GM20000 (cell line): ENCODE data around the gene MIF.
"Not testable (repeated sequence)": the region's sequence is repeated elsewhere in the genome, so short reads cannot be mapped to it uniquely, and the experiment has no call there.

ENCODE experiments used
- DNase-seq: peaks from one replicate; pipeline ENCODE4 v3.0.0; 2012; ENCODE audit warnings: low spot score
- TF ChIP-seq, protein P1 (sequence below): IDR thresholded peaks from 2 replicates; pipeline ENCODE4 v1.5.1; 2012; ENCODE audit warnings: mild to moderate bottlenecking, control low read depth; ENCODE audit errors: extremely low read depth, missing control alignments

MIF gene

DNA sequence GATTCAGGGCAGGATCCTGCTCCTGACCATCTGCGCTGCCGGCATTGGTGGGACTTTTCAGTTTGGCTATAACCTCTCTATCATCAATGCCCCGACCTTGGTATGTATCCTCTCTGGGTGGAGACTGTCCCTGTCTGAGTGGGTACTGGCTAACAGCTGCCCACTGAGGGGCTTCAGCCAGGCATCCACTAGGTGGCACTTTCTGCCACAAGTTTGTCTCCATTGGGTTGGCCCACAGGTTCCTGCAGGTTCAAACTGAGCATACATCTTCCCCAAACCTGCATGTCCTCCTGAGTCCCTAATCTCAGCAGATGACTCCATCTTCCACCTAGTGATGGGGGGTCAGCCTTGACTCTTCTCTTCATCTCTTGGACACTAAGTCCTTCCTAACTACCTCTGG is 32.1 kb upstream of the MIF start:
- peak; percentile 70 for DNase-seq
- TF ChIP-seq, protein P1, sequence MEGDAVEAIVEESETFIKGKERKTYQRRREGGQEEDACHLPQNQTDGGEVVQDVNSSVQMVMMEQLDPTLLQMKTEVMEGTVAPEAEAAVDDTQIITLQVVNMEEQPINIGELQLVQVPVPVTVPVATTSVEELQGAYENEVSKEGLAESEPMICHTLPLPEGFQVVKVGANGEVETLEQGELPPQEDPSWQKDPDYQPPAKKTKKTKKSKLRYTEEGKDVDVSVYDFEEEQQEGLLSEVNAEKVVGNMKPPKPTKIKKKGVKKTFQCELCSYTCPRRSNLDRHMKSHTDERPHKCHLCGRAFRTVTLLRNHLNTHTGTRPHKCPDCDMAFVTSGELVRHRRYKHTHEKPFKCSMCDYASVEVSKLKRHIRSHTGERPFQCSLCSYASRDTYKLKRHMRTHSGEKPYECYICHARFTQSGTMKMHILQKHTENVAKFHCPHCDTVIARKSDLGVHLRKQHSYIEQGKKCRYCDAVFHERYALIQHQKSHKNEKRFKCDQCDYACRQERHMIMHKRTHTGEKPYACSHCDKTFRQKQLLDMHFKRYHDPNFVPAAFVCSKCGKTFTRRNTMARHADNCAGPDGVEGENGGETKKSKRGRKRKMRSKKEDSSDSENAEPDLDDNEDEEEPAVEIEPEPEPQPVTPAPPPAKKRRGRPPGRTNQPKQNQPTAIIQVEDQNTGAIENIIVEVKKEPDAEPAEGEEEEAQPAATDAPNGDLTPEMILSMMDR, result peak; percentile 78

DNA sequence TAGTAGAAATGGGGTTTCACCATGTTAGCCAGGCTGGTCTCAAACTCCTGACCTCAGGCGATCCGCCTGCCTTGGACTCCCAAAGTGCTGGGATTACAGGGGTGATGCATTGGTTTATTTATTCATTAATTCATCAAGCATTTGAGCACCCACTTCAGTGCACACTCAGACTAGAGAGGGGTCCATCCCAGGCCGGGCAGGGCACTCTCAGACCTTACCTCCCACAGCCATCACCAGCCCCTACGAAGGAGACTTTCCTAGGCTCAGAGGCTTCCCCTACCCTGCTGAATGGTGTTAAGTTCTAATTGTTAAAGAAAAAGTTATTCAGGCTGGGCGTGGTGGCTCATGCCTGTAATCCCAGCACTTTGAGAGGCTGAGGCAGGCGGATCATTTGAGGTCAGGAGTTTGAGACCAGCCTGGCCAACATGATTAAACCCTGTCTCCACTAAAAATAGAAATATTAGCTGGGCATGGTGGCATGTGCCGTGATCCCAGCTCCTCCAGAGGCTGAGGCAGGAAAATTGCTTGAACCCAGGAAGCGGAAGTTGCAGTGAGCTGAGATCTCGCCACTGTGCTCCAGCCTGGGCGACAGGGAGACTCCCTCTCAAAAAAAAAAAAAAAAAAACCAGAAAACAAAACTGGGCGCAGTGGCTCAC is 29.6 kb upstream of the MIF start:
- DNase-seq, result not testable (repeated sequence)

DNA sequence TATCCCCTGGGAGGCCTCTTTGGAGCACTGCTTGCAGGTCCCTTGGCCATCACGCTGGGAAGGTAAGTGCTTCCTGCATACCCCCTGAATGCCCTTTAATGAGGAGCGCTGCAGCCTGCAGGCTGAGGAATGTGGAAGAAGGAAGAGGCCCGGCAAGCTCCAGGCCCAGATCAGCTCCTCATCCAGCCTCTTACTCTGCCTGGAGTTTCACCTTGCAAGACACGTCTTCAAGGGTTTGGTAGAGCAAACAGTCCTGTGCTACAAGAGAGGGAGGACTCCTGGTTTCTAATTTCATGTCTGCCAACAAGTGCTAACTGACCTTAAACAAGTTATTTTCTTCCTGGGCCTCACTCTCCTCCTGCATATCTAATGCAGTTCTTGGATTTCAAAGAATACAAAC is 25.6 kb upstream of the MIF start:
- TF ChIP-seq, protein P1, result no peak

DNA sequence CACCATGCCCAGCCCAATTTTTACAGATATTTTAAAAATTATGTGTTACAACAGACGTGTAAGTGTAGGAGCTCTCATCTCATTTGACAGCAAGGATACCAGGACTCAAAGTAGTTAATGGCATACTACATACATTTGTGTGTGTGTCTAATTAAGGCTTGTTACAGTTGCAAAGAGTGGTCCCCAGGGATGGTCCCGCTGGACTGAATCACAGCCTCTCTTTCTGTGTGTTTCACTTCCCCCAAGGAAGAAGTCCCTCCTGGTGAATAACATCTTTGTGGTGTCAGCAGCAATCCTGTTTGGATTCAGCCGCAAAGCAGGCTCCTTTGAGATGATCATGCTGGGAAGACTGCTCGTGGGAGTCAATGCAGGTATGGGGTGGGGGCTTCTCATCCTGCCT is 19.3 kb upstream of the MIF start:
- no peak for DNase-seq
- TF ChIP-seq, protein P1, result no peak

More for the DNA sequence above, 25.6 kb upstream of the MIF start:
- no peak for DNase-seq

DNA sequence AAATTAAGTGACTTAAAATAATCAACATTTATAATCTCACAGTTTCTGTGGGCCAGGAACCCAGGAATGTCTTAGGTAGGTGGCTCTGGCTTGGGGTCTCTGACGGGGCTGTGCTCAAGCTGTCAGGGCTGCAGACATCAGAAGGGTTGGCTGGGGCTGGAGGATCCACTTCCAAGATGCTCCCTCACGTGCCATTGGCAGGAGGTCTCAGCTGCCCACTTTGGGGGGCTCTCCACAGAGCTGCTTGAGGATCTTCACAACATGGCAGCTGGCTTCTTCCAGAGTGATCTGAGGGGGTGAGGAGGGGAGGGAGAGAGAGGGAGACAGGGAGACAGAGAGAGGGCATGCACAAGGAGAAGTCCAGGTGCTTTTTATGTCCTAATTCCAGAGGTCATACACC is 18.4 kb upstream of the MIF start:
- DNase-seq, result no peak
- TF ChIP-seq, protein P1, result no peak

DNA sequence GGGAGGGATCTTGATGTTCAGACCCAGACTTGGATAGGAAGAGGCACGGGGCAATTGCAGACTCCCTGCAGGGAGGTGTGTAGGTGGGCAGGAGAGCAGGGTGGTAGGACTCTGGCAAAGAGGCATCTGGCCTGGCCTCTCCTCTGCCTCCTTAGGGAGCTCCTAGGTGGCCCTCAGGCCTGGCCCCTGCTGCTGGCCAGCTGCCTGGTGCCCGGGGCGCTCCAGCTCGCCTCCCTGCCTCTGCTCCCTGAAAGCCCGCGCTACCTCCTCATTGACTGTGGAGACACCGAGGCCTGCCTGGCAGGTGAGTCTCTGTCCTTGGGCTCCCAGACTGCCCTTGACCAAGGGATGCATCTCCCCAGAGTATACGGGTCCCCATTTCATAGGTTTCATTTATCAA is 16.6 kb upstream of the MIF start:
- DNase-seq, result no peak

DNA sequence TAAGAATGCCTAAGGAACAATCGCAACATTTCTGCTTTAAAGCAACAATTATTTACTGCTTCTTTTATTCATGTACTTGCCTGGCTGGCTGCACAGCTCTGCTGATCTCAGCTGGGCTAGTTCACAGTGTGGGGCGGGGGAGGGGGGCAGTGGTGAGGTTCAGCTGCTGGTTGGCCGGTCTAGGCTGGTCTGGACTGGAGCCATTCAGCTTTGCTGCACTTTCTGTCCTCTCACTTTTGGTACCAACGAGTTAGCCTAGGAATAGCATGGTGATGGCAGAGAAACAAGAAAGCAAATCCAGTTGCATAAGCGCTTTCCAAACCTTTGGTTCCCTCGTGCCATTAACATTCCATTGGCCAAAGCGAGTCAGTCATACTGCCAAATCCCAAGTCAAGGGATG is 16.0 kb upstream of the MIF start:
- TF ChIP-seq, protein P1, result no peak
- no peak for DNase-seq

More for the DNA sequence above, 16.6 kb upstream of the MIF start:
- TF ChIP-seq, protein P1, result no peak

DNA sequence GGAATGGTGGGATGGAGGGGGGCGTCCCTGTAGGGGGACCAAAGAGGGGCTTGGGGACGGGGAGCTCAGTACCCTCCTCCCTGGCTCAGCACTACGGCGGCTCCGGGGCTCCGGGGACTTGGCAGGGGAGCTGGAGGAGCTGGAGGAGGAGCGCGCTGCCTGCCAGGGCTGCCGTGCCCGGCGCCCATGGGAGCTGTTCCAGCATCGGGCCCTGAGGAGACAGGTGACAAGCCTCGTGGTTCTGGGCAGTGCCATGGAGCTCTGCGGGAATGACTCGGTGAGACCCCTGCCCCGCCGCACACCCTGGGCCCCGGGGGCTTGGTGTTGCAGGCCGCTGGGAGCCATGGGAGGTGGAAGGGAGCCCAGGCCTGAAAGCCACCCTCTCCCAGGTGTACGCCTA is 11.8 kb upstream of the MIF start:
- TF ChIP-seq, protein P1, result no peak

More for the DNA sequence above, 11.8 kb upstream of the MIF start:
- DNase-seq, result no peak
